Mucosa of descending colon (tissue), 3 donors: ENCODE results near the gene KLF14. TPM values are rescaled to one million over a fixed set of nuclear protein-coding genes. Genes with fewer than 3 reads are reported as not detected.

Source experiments
- ATAC-seq: fragments of 200-7000 bp; cut with Tn5 transposase; one replicate; pipeline ENCODE4 v1.9.1; 2020; ENCODE audit warnings: mild to moderate bottlenecking, moderate library complexity
- DNase-seq, 3 donors: peaks; one replicate each; pipeline ENCODE4 v3.0.0-alpha.2; 2020
- H3K36me3 ChIP-seq: fragments of 200-600 bp; one replicate; pipeline ENCODE4 v1.8.0; 2021; ENCODE audit warnings: low read depth, mild to moderate bottlenecking
- H3K4me1 ChIP-seq: fragments of 200-600 bp; one replicate; pipeline ENCODE4 v1.8.0; 2021; ENCODE audit warnings: low read depth, mild to moderate bottlenecking
- H3K4me3 ChIP-seq: fragments of 200-600 bp; one replicate; pipeline ENCODE4 v1.8.0; 2021; ENCODE audit warnings: mild to moderate bottlenecking
- H3K9me3 ChIP-seq: fragments of 200-600 bp; one replicate; pipeline ENCODE4 v1.8.0; 2021; ENCODE audit warnings: mild to moderate bottlenecking
- CTCF ChIP-seq: fragments of 200-600 bp; IDR thresholded peaks from one replicate; pipeline ENCODE4 v1.8.0; 2022; ENCODE audit warnings: antibody characterized with exemption, mild to moderate bottlenecking
- intact Hi-C, 2 donors: fragments of 100-400 bp; cut with DNase I in 1 of 2; cut with micrococcal nuclease in 1 of 2; formaldehyde crosslinking; loops; one replicate each; pipeline versions ENCODE4 v1.11.0 to v1.11.1; 2022; cut with DNase I, micrococcal nuclease
- total RNA-seq, 3 donors: library from RNA; stranded (reverse); fragmentation: NEBNext Ultra II Directional in 2 of 3; extraction: Animal tissue kit (Norgen Biotek cat#: 25700) in 2 of 3; gene quantifications; one replicate each; pipeline versions ENCODE4 v1.2.1 to v1.2.4, GENCODE V29; 2021 to 2023
- donor health status: DM: no; HTN: no; CAD: no; lungs with moderate emphysema.
- donor health status: DM: no; HTN: no; CAD: no.
- donor health status: DM: no; HTN: yes; CAD: no.

The KLF14 gene
- total RNA-seq, 3 donors from 2014 or later: 0.19 TPM; not detected in 2

DNA sequence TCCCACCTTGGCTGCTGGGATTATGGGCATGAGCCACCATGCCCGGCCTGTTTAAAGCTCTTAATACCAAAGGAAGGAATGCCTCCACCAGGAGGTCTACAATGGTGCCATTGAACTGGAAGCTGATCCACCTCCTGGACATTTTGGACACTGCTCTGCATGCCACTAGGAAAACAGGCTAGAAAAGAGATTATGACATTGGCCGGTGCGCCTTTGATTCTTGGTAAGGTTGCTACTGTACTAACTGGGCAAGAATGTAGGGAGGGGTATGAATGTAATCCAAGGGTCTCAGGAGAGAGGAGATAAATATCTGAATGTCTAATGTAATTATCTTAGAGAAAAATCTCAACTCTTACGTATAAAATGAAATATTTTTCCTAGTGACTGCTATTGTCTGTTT lies 26.0 kb downstream of the KLF14 start:
- ATAC-seq: no peak
- no peaks in the 10 kb centered on the region for H3K9me3 ChIP-seq
- no peak overlapping the region for H3K4me3 ChIP-seq
- intact Hi-C loops: no loop called here
- no peaks in the 10 kb centered on the region for H3K4me1 ChIP-seq
- no peaks in the 10 kb centered on the region for H3K36me3 ChIP-seq
- no peak for DNase-seq
- no peak for TF ChIP-seq CTCF

- H3K36me3 ChIP-seq: no peaks in the 10 kb centered on the region
- no peak overlapping the region for H3K4me3 ChIP-seq
- TF ChIP-seq CTCF: no peak
- ATAC-seq (no peak), DNase-seq (no peak)
- no peaks in the 10 kb centered on the region for H3K9me3 ChIP-seq
- no peaks in the 10 kb centered on the region for H3K4me1 ChIP-seq
- intact Hi-C loops: no loop called here
Measured at GRCh38 chr7:130703851-130704250, 30.2 kb downstream of the KLF14 start.

DNA sequence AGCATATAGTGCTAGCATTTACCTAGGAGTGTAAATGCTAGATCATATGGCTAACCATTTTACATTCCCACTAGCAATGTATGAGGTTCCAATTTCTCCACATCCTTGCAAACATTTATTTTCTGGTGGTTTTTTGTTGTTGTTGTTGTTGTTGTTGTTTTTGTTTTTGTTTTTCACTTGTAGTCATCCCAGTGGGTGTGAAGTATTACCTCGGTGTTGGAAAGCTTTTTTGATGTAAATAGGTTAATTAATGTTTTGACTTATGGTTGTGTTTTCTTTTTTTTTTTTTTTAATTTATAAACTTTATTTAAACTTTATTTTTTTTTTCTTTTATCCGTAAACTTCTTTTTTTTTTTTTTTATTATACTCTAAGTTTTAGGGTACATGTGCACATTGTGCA lies 32.4 kb downstream of the KLF14 start:
- DNase-seq (no peak), ATAC-seq (no peak)
- intact Hi-C loops: no loop called here
- no peaks in the 10 kb centered on the region for H3K4me1 ChIP-seq
- TF ChIP-seq CTCF: no peak
- H3K36me3 ChIP-seq: no peaks in the 10 kb centered on the region
- no peaks in the 10 kb centered on the region for H3K9me3 ChIP-seq
- H3K4me3 ChIP-seq: no peak overlapping the region

GRCh38 chr7:130700760-130701159 lies 33.2 kb downstream of the KLF14 start:
- H3K4me3 ChIP-seq: no peak overlapping the region
- H3K36me3 ChIP-seq: no peaks in the 10 kb centered on the region
- intact Hi-C loops: no loop called here
- ATAC-seq: no peak
- TF ChIP-seq CTCF: no peak
- H3K9me3 ChIP-seq: no peaks in the 10 kb centered on the region
- no peak for DNase-seq
- H3K4me1 ChIP-seq: no peaks in the 10 kb centered on the region

DNA sequence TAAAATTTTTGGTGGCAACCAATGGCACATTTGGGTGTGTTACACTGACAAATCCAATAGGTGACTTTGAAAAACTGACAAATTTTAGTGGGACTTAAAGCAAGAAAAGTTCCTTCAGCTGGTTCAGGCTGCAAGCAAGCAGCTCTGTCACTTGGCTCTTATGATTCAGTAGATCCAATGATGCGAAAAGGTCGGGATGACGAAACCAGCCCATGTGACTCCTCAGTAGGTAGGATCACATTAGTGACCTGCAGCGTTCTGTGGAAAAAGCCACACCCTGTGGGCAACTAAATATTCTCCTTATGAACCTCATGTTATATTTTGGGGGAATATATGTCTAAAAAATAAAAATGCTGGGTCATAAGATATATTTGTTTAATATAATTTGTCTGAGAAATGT lies 34.3 kb downstream of the KLF14 start:
- intact Hi-C loops: no loop called here
- no peak for TF ChIP-seq CTCF
- ATAC-seq: no peak
- DNase-seq: no peak
- no peaks in the 10 kb centered on the region for H3K9me3 ChIP-seq
- no peak overlapping the region for H3K4me3 ChIP-seq
- no peaks in the 10 kb centered on the region for H3K4me1 ChIP-seq
- H3K36me3 ChIP-seq: no peaks in the 10 kb centered on the region

- H3K9me3 ChIP-seq: no peaks in the 10 kb centered on the region
- intact Hi-C loops: no loop called here
- H3K4me1 ChIP-seq: no peaks in the 10 kb centered on the region
- H3K36me3 ChIP-seq: no peaks in the 10 kb centered on the region
- no peak for ATAC-seq
- no peak for DNase-seq
- H3K4me3 ChIP-seq: no peak overlapping the region
- no peak for TF ChIP-seq CTCF
Measured at GRCh38 chr7:130697820-130698219, 36.2 kb downstream of the KLF14 start.
